Esophagus (tissue), 2 donors: ENCODE results near the gene MCL1. TPM values are rescaled to one million over a fixed set of nuclear protein-coding genes. Genes with fewer than 3 reads are reported as not detected.
"Not testable (repeated sequence)": the region's sequence is repeated elsewhere in the genome, so short reads cannot be mapped to it uniquely, and the experiment has no call there.

Experiments
- H3K27ac ChIP-seq, 2 donors: one replicate each; pipeline ENCODE4 v1.5.1; 2013; ENCODE audit warnings: low read depth in 2 of 2, mild to moderate bottlenecking in 2 of 2, inconsistent platforms in 1 of 2, low read length in 1 of 2, moderate library complexity in 1 of 2
- H3K27me3 ChIP-seq, 2 donors: one replicate each; pipeline ENCODE4 v1.6.1; 2013; ENCODE audit warnings: low read length in 2 of 2, control low read depth in 1 of 2, mild to moderate bottlenecking in 1 of 2; ENCODE audit not compliant: insufficient read depth in 2 of 2, control insufficient read depth in 1 of 2
- H3K36me3 ChIP-seq, 2 donors: one replicate each; pipeline ENCODE4 v1.6.1; 2013; ENCODE audit warnings: low read length in 1 of 2; ENCODE audit not compliant: control insufficient read depth in 2 of 2, insufficient read depth in 2 of 2
- H3K4me1 ChIP-seq, 2 donors: one replicate each; pipeline ENCODE4 v1.6.1; 2013; ENCODE audit warnings: low read length in 1 of 2; ENCODE audit not compliant: control insufficient read depth in 2 of 2, insufficient read depth in 2 of 2
- H3K4me3 ChIP-seq, 2 donors: one replicate each; pipeline ENCODE4 v1.5.1; 2013; ENCODE audit warnings: low read length in 2 of 2, mild to moderate bottlenecking in 2 of 2, low read depth in 1 of 2, moderate library complexity in 1 of 2
- H3K9me3 ChIP-seq, 2 donors: one replicate each; pipeline ENCODE4 v1.6.1; 2013; ENCODE audit warnings: mild to moderate bottlenecking in 2 of 2, low read depth in 1 of 2, low read length in 1 of 2, moderate library complexity in 1 of 2; ENCODE audit not compliant: control insufficient read depth in 2 of 2, insufficient read depth in 1 of 2
- WGBS, 2 donors: extraction: QIAGEN DNeasy Blood & Tissue Kit; methylation state at CpG; one replicate each; pipeline ENCODE4 v1.1.7; 2013; 5-methylcytosine and 5-hydroxymethylcytosine counted together
- polyA plus RNA-seq, 2 donors: library from polyadenylated mRNA; stranded (reverse); fragments of 200-250 nt; gene quantifications; one replicate each; pipeline ENCODE4 v1.2.3, GENCODE V29; 2013
- donor health status: healthy with polysubstance abuse.
- donor health status: Bipolar disorder and iron deficiency.

Gene MCL1
- polyA plus RNA-seq, 2 donors, result 99.3 to 101 TPM

- no peak overlapping the region for H3K4me3 ChIP-seq
- H3K9me3 ChIP-seq, result no peaks in the 10 kb centered on the region
- H3K27me3 ChIP-seq, result no peaks in the 10 kb centered on the region
- WGBS, 2 donors, result 24 to 29% methylated on average over 4 of the region's 4 CpGs
- peaks cover 2 to 5% of the 10 kb centered on the region in 2 donors for H3K36me3 ChIP-seq
- peaks cover 2 to 6% of the 10 kb centered on the region in 2 donors for H3K4me1 ChIP-seq
- peak overlapping the region; percentile 46 to 58 for H3K27ac ChIP-seq
Measured at GRCh38 chr1:150619576-150620509, 40.4 kb upstream of the MCL1 start.

- no peaks in the 10 kb centered on the region for H3K36me3 ChIP-seq
- WGBS, 2 donors, result 86 to 88% methylated on average over 12 of the region's 12 CpGs
- no peaks in the 10 kb centered on the region for H3K9me3 ChIP-seq
- peaks cover 0 to 2% of the 10 kb centered on the region in 2 donors for H3K4me1 ChIP-seq
- H3K27ac ChIP-seq, result peak overlapping the region in 1 of 2 donors; percentile 29
- no peak overlapping the region for H3K4me3 ChIP-seq
- no peaks in the 10 kb centered on the region for H3K27me3 ChIP-seq
Measured at GRCh38 chr1:150615346-150616201, 36.2 kb upstream of the MCL1 start.

- Histone ChIP-seq H3K4me1 (peaks cover 0 to 2% of the 10 kb centered on the region in 2 donors), H3K4me3 (no peak overlapping the region)
Measured at GRCh38 chr1:150613061-150613920, 33.9 kb upstream of the MCL1 start.

DNA sequence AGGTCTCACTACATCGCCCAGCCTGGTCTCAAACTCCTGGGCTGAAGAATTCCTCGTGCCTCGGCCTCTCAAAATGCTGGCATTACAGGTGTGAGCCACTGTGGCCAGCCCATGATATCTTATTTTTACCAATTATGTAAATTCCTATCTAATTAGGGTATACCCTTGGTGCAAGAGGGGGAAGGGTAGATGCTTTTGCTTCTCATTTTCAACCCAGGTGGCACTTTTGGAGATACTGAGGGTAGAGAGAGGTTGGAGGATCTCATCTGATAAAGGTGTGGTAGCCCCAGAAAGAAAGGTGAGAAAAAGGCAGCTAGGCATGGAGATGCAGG, 32.6 kb upstream of the MCL1 start:
- Histone ChIP-seq H3K27ac (peak overlapping the region; percentile 60 to 92), H3K27me3 (no peaks in the 10 kb centered on the region), H3K36me3 (no peaks in the 10 kb centered on the region), H3K4me1 (peaks cover 0 to 2% of the 10 kb centered on the region in 2 donors), H3K9me3 (no peaks in the 10 kb centered on the region), H3K4me3 (no peak overlapping the region)
- WGBS, 2 donors, result 88 to 96% methylated on average over 3 of the region's 3 CpGs

More at GRCh38 chr1:150613061-150613920, 33.9 kb upstream of the MCL1 start:
- WGBS, 2 donors, result 42 to 43% methylated on average over 12 of the region's 12 CpGs
- H3K27ac ChIP-seq, result peak overlapping the region; percentile 62 to 77
- no peaks in the 10 kb centered on the region for H3K36me3 ChIP-seq
- H3K27me3 ChIP-seq, result no peaks in the 10 kb centered on the region
- no peaks in the 10 kb centered on the region for H3K9me3 ChIP-seq

GRCh38 chr1:150610576-150610975, 31.2 kb upstream of the MCL1 start:
- H3K27ac ChIP-seq, result peak overlapping the region; percentile 50 to 60
- 92 to 95% methylated on average over 4 of the region's 4 CpGs for WGBS, 2 donors
- no peaks in the 10 kb centered on the region for H3K36me3 ChIP-seq
- no peaks in the 10 kb centered on the region for H3K27me3 ChIP-seq
- H3K9me3 ChIP-seq, result no peaks in the 10 kb centered on the region
- H3K4me3 ChIP-seq, result no peak overlapping the region
- peaks cover 0 to 2% of the 10 kb centered on the region in 2 donors for H3K4me1 ChIP-seq

GRCh38 chr1:150609732-150610131, 30.3 kb upstream of the MCL1 start:
- 49 to 59% methylated on average over 2 of the region's 2 CpGs for WGBS, 2 donors
- H3K9me3 ChIP-seq, result no peaks in the 10 kb centered on the region
- H3K36me3 ChIP-seq, result no peaks in the 10 kb centered on the region
- H3K27me3 ChIP-seq, result no peaks in the 10 kb centered on the region
- peak overlapping the region; percentile 50 to 51 for H3K27ac ChIP-seq
- peaks cover 0 to 2% of the 10 kb centered on the region in 2 donors for H3K4me1 ChIP-seq
- no peak overlapping the region for H3K4me3 ChIP-seq

DNA sequence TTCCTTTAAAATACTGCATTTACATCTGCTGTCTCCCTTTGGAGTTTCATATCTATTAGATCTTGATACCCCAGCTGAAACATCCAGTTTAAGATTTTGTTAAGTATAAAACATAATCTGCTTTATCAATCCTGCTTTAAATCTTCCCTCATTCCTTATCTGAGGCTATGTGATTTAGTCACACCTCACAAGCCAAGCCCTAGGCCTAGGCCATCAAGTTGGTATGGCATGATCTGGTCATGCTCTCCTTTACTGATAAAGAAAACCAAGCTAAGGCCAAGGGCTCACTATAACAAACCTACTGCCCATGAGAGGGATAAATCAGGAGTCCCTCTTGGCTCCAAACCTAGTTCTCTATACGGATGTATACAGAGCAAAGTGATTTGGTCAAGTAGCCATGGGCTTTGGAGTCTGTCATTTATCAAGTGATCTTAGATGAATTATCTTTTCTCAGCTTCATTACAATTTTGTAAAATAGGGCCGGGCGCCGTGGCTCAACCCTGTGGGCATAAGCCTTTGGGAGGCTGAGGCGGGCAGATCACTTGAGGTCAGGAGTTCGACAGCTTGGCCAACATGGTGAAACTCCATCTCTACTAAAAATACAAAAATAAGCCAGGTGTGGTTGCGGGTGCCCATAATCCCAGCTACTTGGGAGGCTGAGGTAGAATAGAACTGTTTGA, 27.2 kb upstream of the MCL1 start:
- WGBS, 2 donors, result 97% methylated on average over 7 of the region's 7 CpGs
- Histone ChIP-seq H3K4me1 (peaks cover 0 to 5% of the 10 kb centered on the region in 2 donors), H3K9me3 (no peaks in the 10 kb centered on the region), H3K36me3 (no peaks in the 10 kb centered on the region), H3K27me3 (no peaks in the 10 kb centered on the region), H3K27ac (no peak overlapping the region), H3K4me3 (no peak overlapping the region)

DNA sequence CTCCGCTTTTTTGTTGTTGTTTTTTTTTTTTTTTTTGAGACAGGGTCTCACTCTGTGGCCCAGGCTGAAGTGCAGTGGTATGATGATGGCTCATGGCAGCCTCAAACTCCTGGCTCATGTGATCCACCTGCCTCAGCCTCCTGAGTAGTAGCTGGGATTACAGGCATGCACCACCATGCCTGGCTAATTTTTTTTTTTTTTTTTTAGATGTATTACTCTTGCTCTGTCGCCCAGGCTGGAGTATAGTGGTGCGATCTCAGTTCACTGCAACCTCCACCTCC, 26.0 kb upstream of the MCL1 start:
- H3K4me1 ChIP-seq, H3K9me3 ChIP-seq, H3K27me3 ChIP-seq, H3K36me3 ChIP-seq, H3K4me3 ChIP-seq, H3K27ac ChIP-seq: not testable (repeated sequence)
- 95 to 96% methylated on average over 3 of the region's 3 CpGs for WGBS, 2 donors

GRCh38 chr1:150604226-150604588, 24.8 kb upstream of the MCL1 start:
- WGBS, 2 donors, result 93 to 96% methylated on average over 2 of the region's 2 CpGs

More at GRCh38 chr1:150604226-150604588, 24.8 kb upstream of the MCL1 start:
- Histone ChIP-seq H3K4me1 (peaks cover 0 to 4% of the 10 kb centered on the region in 2 donors), H3K9me3 (no peaks in the 10 kb centered on the region), H3K27ac (peak overlapping the region; percentile 50 to 79), H3K36me3 (no peaks in the 10 kb centered on the region), H3K4me3 (no peak overlapping the region), H3K27me3 (no peaks in the 10 kb centered on the region)
